ENCODE measurements around the gene OXCT2. TPM values are rescaled to one million over a fixed set of nuclear protein-coding genes. Genes with fewer than 3 reads are reported as not detected.
A peak's percentile ranks its signal among the peaks of the same experiment; 100 is the strongest.

OXCT2 gene
- total RNA-seq, 1 donor from 2014 or later, result 0.36 TPM

DNA sequence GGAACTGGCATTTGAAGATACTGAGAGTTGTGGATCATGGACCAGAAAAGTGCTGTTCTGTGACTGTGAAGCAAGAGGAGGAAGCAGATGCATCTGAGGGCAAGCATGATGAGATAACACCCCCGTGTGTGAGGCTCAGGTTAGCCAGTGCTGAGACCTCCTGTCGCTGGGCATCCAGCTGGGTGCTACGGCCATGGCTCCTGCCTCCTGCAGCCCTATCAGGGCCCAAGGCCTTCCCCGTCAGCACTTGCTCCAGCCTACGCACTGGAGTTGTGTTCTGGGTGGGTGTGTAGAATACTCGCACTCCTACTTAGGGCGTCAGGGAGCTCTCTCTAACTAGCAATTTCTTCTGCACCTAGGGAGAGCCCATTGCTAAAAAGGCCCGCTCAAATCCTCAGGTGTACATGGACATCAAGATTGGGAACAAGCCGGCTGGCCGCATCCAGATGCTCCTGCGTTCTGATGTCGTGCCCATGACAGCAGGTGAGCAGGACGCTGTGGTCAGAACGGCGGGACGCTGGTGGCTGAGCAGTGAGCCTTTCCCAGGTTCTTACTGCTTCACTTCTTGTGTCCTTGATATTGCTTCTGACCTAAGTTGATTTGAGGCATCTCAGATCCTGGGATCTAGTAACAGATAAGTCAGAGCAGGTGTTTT is 26.0 kb downstream of the OXCT2 start:
- Mint-ChIP-seq H3K36me3 (ENCODE audit: low read depth, unreplicated experiment) (peaks cover 35% of the 10 kb centered on the region), H3K27ac (ENCODE audit: unreplicated experiment) (no peak overlapping the region), H3K4me1 (ENCODE audit: unreplicated experiment) (peaks cover 2% of the 10 kb centered on the region), H3K9me3 (ENCODE audit: unreplicated experiment) (no peaks in the 10 kb centered on the region), H3K4me3 (ENCODE audit: unreplicated experiment) (no peak overlapping the region), H3K27me3 (ENCODE audit: unreplicated experiment) (peaks cover 2% of the 10 kb centered on the region)
- TF ChIP-seq CTCF (IDR thresholded peaks at IDR 0.05; ENCODE audit: unreplicated experiment), result no peak
- DNase-seq (ENCODE audit: low spot score), result no peak

DNA sequence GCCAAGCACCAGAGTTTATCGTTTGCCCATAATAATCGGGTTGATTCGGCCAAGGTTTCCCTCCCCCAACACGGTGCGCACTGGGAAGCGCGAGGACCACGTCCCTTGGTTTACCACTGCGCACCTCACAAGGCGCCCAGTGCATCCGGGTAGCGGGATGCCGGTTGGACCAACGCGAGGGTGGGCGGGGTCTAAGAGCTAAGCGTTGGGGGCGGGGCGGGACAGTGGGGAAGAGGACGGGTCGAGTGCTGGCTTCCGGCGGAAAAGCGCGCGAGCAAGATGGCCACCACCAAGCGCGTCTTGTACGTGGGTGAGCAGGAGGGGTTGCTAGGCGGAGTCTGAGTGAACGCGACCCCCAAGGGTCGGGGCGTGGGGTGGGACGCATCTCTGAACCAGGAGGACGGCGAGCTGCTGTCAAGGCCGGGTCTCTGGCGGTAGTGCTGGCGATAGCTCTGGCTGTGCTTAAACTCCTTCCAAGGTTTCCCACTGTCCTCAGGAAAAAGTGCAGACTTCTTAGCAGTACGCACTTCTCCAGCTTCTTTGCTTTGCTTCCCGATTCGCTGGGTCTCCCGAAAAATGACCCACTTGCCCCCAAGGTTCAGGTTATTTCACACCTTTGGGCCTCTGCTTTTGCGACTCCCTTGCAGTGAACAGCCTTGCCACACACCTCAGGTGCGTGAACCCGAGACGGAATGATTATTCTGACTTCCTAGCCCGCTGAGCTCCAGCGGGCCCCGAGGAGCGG is 32.4 kb downstream of the OXCT2 start, which contains the start of gene PPIE:
TSS of gene PPIE (plus strand) at position 261 of the 745 bp plus-strand sequence. CDS start at position 280, 19 bp downstream.
- no peak for TF ChIP-seq CTCF (IDR thresholded peaks at IDR 0.05; ENCODE audit: unreplicated experiment)
- peak; percentile 78 for DNase-seq (ENCODE audit: low spot score)
- Mint-ChIP-seq H3K4me1 (ENCODE audit: unreplicated experiment) (peaks cover 12% of the 10 kb centered on the region), H3K36me3 (ENCODE audit: low read depth, unreplicated experiment) (peaks cover 14% of the 10 kb centered on the region), H3K27me3 (ENCODE audit: unreplicated experiment) (peaks cover 6% of the 10 kb centered on the region), H3K27ac (ENCODE audit: unreplicated experiment) (peak within 1 kb of the TSS; percentile 89), H3K4me3 (ENCODE audit: unreplicated experiment) (peak within 1 kb of the TSS; percentile 97), H3K9me3 (ENCODE audit: unreplicated experiment) (no peaks in the 10 kb centered on the region)

DNA sequence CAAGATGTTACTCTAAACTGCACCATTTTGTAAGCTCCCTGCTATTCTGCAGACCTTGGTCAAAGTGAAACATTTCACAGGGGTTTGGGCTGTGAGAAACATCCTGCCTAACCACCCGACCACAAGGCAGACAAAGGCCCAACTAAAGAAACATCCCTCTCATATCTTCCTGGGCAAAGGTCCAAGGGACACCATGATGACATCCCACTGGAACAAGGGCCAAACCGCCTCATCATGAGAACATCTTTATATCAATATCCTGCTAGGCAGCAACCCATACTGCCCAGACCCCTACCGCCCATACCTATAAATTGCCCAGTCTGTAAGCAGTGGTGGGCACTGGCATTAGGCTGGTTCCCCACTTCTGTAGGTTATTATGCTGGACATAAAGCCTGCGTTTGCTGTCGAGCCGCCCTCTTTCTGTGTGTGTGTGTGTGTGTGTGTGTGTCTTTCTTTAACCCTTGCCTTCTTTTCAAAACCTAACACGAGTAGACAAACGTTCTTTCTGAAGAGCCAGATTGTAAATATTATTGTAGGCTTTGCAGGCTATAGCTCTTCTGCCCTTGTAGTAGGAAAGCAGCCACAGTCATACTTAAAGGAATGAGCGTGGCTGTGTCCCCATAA is 33.5 kb downstream of the OXCT2 start:
- Mint-ChIP-seq H3K36me3 (ENCODE audit: low read depth, unreplicated experiment) (peaks cover 13% of the 10 kb centered on the region), H3K4me1 (ENCODE audit: unreplicated experiment) (peaks cover 12% of the 10 kb centered on the region), H3K27ac (ENCODE audit: unreplicated experiment) (no peak overlapping the region), H3K4me3 (ENCODE audit: unreplicated experiment) (peak overlapping the region; percentile 78), H3K9me3 (ENCODE audit: unreplicated experiment) (no peaks in the 10 kb centered on the region), H3K27me3 (ENCODE audit: unreplicated experiment) (peaks cover 6% of the 10 kb centered on the region)
- DNase-seq (ENCODE audit: low spot score), result no peak
- no peak for TF ChIP-seq CTCF (IDR thresholded peaks at IDR 0.05; ENCODE audit: unreplicated experiment)

DNA sequence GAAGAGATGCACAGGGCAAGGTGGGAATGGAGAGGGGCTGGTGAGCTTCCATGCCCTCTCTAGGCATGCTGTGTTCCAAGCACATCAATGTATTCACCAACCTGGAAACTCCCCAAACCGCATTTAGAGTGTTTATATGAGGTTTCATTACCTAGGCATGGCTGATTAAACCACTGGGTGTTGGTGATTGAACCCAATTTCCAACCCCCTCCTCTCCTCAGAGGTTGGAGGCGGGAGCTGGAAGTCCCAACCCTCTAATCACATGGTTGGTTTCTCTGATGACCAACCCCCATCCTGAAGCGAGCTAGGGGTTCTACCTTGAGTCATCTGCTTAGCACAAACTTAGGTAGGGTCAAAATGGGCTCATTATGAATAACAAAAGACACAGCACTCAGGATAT is 35.4 kb downstream of the OXCT2 start:
- no peak overlapping the region for H3K27ac Mint-ChIP-seq (ENCODE audit: unreplicated experiment)
- H3K27me3 Mint-ChIP-seq (ENCODE audit: unreplicated experiment), result peaks cover 6% of the 10 kb centered on the region
- no peaks in the 10 kb centered on the region for H3K9me3 Mint-ChIP-seq (ENCODE audit: unreplicated experiment)

More for the DNA sequence above, 35.4 kb downstream of the OXCT2 start:
- Mint-ChIP-seq H3K36me3 (ENCODE audit: low read depth, unreplicated experiment) (peaks cover 6% of the 10 kb centered on the region), H3K4me1 (ENCODE audit: unreplicated experiment) (peaks cover 12% of the 10 kb centered on the region), H3K4me3 (ENCODE audit: unreplicated experiment) (no peak overlapping the region)
- no peak for TF ChIP-seq CTCF (IDR thresholded peaks at IDR 0.05; ENCODE audit: unreplicated experiment)
- no peak for DNase-seq (ENCODE audit: low spot score)
